A673 (cell line): ENCODE measurements around the gene RRAS2.

Experiments used
- EZH2 ChIP-seq: fragments of 200-600 bp; sonication (generic); IDR thresholded peaks from 2 replicates; pipeline ENCODE4 v1.6.1; 2017; ENCODE audit warnings: borderline replicate concordance, low read depth, mild to moderate bottlenecking, mixed read lengths, antibody characterized with exemption, low read length; ENCODE audit not compliant: poor library complexity, severe bottlenecking
- TF ChIP-seq, protein P1 (sequence below): fragments of 300-800, 200-600 bp; sonication (generic); conservative IDR thresholded peaks from 2 replicates; pipeline ENCODE4 v1.5.1; 2017; ENCODE audit warnings: low read depth, mild to moderate bottlenecking, antibody characterized with exemption, low read length, moderate library complexity, mixed read lengths

- TF ChIP-seq, protein P1, sequence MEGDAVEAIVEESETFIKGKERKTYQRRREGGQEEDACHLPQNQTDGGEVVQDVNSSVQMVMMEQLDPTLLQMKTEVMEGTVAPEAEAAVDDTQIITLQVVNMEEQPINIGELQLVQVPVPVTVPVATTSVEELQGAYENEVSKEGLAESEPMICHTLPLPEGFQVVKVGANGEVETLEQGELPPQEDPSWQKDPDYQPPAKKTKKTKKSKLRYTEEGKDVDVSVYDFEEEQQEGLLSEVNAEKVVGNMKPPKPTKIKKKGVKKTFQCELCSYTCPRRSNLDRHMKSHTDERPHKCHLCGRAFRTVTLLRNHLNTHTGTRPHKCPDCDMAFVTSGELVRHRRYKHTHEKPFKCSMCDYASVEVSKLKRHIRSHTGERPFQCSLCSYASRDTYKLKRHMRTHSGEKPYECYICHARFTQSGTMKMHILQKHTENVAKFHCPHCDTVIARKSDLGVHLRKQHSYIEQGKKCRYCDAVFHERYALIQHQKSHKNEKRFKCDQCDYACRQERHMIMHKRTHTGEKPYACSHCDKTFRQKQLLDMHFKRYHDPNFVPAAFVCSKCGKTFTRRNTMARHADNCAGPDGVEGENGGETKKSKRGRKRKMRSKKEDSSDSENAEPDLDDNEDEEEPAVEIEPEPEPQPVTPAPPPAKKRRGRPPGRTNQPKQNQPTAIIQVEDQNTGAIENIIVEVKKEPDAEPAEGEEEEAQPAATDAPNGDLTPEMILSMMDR: no peak
- no peak for TF ChIP-seq EZH2
These were observed 22.2 kb downstream of the RRAS2 start for GRCh38 chr11:14336507-14337503.
